Left lung (tissue), 10 donors: ENCODE data around the gene MICAL3. TPM values are rescaled to one million over a fixed set of nuclear protein-coding genes. Genes with fewer than 3 reads are reported as not detected.

ENCODE experiments used
- ATAC-seq: fragments of 200-7000 bp; cut with Tn5 transposase; one replicate; pipeline ENCODE4 v1.9.1; 2020; ENCODE audit warnings: moderate library complexity
- DNase-seq, 4 donors: peaks; one replicate each; pipeline ENCODE4 v3.0.0-alpha.2; 2013 to 2020
- H3K27ac ChIP-seq, 2 donors: fragments of 200-600 bp; sonication (generic) in 1 of 2; one replicate each; pipeline versions ENCODE4 v1.5.0 to v1.8.0; 2020 to 2021
- H3K27me3 ChIP-seq, 2 donors: fragments of 200-600 bp; sonication (generic) in 1 of 2; one replicate each; pipeline versions ENCODE4 v1.5.0 to v1.8.0; 2020 to 2021
- H3K36me3 ChIP-seq, 2 donors: fragments of 200-600 bp; sonication (generic) in 1 of 2; one replicate each; pipeline versions ENCODE4 v1.5.0 to v1.8.0; 2020 to 2021
- H3K4me1 ChIP-seq, 2 donors: fragments of 200-600 bp; one replicate each; pipeline ENCODE4 v1.8.0; 2021
- H3K4me3 ChIP-seq, 2 donors: fragments of 200-600 bp; sonication (generic) in 1 of 2; one replicate each; pipeline versions ENCODE4 v1.5.0 to v1.8.0; 2020 to 2021; ENCODE audit warnings: mild to moderate bottlenecking in 1 of 2
- H3K9me3 ChIP-seq, 2 donors: fragments of 200-600 bp; sonication (generic) in 1 of 2; one replicate each; pipeline versions ENCODE4 v1.5.0 to v1.8.0; 2020 to 2021
- intact Hi-C, 2 donors: fragments of 100-400 bp; cut with DNase I; formaldehyde crosslinking; loops; one replicate each; pipeline versions ENCODE4 v1.11.2 to v1.14.2; 2022
- polyA plus RNA-seq, 6 donors: library from polyadenylated mRNA; unstranded; fragments of 120-200 nt; gene quantifications; one replicate each; pipeline ENCODE4 v1.2.1, GENCODE V29; 2013; ENCODE audit not compliant: insufficient read length in 6 of 6
- total RNA-seq, 2 donors: library from RNA; stranded (reverse); fragmentation: NEBNext Ultra II Directional; extraction: Animal tissue kit (Norgen Biotek cat#: 25700); gene quantifications; one replicate each; pipeline ENCODE4 v1.2.1, GENCODE V29; 2021
- TF ChIP-seq, protein P1 (sequence below), 2 donors: fragments of 200-600 bp; sonication (generic) in 1 of 2; IDR thresholded peaks; one replicate each; pipeline versions ENCODE4 v1.5.0 to v1.8.0; 2021; ENCODE audit warnings: antibody characterized with exemption in 2 of 2
- donor health status: DM: no; HTN: yes; CAD: no.
- donor health status: DM: no; HTN: no; CAD: no.

Gene MICAL3
- total and polyA plus RNA-seq, 8 donors: 24.9 to 64.8 (median 56.2) TPM

DNA sequence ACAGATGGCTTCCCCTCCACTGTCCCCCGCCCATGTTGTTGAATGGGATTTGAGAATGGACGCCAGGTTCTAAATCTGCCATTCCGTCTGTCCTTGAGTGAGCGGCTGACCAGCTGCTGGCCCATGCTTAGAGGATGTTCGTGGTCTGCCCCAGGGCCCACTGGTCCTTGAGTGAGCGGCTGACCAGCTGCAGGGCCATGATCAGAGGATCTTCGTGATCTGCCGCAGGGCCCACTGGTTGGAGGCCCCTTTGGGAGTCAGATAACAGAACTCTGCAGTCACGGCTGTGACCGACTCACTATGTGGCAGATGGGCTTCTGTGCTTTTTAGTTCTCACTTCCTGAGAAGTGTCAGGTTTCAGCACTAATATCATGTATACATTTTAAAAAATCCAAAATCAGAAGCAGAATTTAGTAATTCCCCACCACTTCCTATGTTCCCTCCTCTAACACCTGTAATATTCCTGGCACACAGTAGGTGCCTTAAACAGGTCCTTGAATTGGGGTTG lies 54.1 kb downstream of the MICAL3 start:
- ATAC-seq (no peak), DNase-seq (no peak)
- no peak overlapping the region for H3K27ac ChIP-seq
- no peak overlapping the region for H3K4me3 ChIP-seq
- TF ChIP-seq, protein P1, sequence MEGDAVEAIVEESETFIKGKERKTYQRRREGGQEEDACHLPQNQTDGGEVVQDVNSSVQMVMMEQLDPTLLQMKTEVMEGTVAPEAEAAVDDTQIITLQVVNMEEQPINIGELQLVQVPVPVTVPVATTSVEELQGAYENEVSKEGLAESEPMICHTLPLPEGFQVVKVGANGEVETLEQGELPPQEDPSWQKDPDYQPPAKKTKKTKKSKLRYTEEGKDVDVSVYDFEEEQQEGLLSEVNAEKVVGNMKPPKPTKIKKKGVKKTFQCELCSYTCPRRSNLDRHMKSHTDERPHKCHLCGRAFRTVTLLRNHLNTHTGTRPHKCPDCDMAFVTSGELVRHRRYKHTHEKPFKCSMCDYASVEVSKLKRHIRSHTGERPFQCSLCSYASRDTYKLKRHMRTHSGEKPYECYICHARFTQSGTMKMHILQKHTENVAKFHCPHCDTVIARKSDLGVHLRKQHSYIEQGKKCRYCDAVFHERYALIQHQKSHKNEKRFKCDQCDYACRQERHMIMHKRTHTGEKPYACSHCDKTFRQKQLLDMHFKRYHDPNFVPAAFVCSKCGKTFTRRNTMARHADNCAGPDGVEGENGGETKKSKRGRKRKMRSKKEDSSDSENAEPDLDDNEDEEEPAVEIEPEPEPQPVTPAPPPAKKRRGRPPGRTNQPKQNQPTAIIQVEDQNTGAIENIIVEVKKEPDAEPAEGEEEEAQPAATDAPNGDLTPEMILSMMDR (IDR thresholded peaks at IDR 0.05): no peak
- H3K27me3 ChIP-seq: no peaks in the 10 kb centered on the region
- intact Hi-C loops: no loop called here
- H3K4me1 ChIP-seq: peaks cover 8 to 17% of the 10 kb centered on the region in 2 donors
- no peaks in the 10 kb centered on the region for H3K36me3 ChIP-seq
- no peaks in the 10 kb centered on the region for H3K9me3 ChIP-seq

DNA sequence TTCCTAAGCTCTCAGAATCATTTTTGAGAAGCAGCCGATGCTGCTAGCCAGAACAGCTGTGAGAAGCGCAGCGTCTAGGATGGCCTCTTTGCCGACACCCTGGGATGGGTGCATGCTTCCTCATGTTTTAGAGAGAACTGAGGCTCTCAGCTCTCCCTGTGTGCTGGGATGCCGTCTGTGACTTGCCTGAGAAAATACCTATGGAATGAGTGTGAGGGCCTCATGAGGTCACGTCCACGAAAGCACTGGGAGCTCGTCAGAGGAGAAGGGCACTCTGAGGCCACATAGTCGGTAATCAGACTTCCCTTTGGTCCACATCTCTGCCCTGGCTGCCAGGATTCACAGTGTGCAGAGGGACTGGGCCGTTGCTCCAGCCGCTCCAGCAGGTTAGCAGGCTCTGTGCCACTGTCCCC lies 54.7 kb downstream of the MICAL3 start:
- H3K27ac ChIP-seq: peak overlapping the region in 1 of 2 donors; percentile 11
- no peak overlapping the region for H3K4me3 ChIP-seq
- no peak for ATAC-seq
- no peaks in the 10 kb centered on the region for H3K36me3 ChIP-seq
- no peaks in the 10 kb centered on the region for H3K9me3 ChIP-seq
- intact Hi-C loops: no loop called here
- H3K4me1 ChIP-seq: peaks cover 8 to 12% of the 10 kb centered on the region in 2 donors
- no peaks in the 10 kb centered on the region for H3K27me3 ChIP-seq
- TF ChIP-seq, protein P1 (IDR thresholded peaks at IDR 0.05): no peak
- DNase-seq: no peak

- ATAC-seq (no peak), DNase-seq (no peak)
- intact Hi-C loops: no loop called here
- Histone ChIP-seq H3K4me1 (peaks cover 0 to 8% of the 10 kb centered on the region in 2 donors), H3K9me3 (no peaks in the 10 kb centered on the region), H3K4me3 (no peak overlapping the region), H3K36me3 (no peaks in the 10 kb centered on the region), H3K27me3 (no peaks in the 10 kb centered on the region), H3K27ac (no peak overlapping the region)
- TF ChIP-seq, protein P1 (IDR thresholded peaks at IDR 0.05): no peak
Observed at GRCh38 chr22:17968126-17968525, 56.2 kb downstream of the MICAL3 start.

DNA sequence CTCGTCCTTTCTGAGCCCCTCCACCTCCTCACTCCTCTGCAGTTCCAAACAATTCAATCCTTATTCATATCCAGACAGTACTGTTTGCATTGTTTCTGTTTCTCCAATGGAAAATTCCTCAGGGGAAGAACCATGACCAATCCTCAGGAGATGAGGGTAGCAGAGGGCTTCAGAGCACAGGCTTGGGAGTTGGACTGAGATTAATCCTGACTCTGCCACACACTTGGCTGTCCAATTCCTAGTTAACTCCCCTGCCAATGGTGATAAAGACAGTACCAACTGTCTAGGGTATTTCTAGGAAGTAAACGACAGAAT lies 58.0 kb downstream of the MICAL3 start:
- TF ChIP-seq, protein P1 (IDR thresholded peaks at IDR 0.05): no peak
- Histone ChIP-seq H3K4me3 (no peak overlapping the region), H3K4me1 (no peaks in the 10 kb centered on the region), H3K36me3 (no peaks in the 10 kb centered on the region), H3K27me3 (no peaks in the 10 kb centered on the region), H3K9me3 (no peaks in the 10 kb centered on the region), H3K27ac (no peak overlapping the region)
- DNase-seq: no peak
- no peak for ATAC-seq
- intact Hi-C loops: no loop called here

DNA sequence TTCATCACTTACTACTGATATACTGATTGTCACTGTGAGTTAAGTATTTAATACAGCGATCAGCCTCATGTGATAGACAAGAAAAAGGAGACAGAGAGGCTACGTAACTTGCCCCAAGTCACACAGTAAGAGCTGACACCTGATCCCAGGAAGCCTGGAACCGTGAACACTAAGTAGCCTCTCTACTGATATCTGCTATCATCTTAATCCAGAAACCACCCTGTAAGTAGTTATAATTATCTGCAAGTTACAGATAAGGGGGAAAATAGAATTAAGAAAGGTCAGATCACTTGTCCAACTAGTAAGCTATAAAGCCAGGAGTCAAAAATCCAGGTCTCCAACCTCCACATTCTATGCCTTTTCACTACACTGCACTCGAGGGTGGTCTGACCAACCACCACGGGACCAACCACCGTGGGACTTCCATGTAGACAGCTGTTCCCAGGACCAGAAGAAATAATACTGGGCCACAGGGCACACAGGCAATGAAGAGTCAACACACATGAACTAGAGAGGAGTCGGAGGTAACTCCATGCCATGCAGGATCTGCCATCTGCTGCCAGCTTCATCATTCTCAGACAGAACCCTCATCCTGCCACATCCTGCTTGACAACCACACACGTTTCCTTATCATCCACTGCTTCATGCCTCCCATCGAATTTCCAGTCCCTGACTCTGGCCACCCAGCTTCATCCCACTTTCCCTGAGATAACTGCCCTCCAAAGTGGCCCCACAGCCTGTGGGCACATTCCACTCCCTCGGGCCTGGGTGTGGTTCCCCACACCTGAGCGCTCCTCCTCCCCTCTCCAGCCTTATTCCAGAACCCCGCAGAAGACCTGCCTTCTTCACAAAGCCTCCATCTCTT lies 58.6 kb downstream of the MICAL3 start:
- Histone ChIP-seq H3K36me3 (no peaks in the 10 kb centered on the region), H3K4me3 (no peak overlapping the region), H3K27ac (no peak overlapping the region), H3K9me3 (no peaks in the 10 kb centered on the region), H3K4me1 (no peaks in the 10 kb centered on the region), H3K27me3 (no peaks in the 10 kb centered on the region)
- TF ChIP-seq, protein P1 (IDR thresholded peaks at IDR 0.05): no peak
- no peak for DNase-seq
- intact Hi-C loops: no loop called here
- ATAC-seq: no peak
